HCT116 (cell line): ENCODE measurements around the gene ANTXR2. TPM values are rescaled to one million over a fixed set of nuclear protein-coding genes. Genes with fewer than 3 reads are reported as not detected.

ENCODE experiments used
- ATAC-seq: fragments of 200-7000 bp; cut with Tn5 transposase; 2 replicates; pipeline ENCODE4 v1.9.1; 2020; ENCODE audit warnings: mild to moderate bottlenecking, moderate library complexity
- BruUV-seq: library from RNA; stranded (reverse); fragments of 400-500 nt; replicated peaks from 2 replicates; lab custom pipeline; 2021; lab: Mats Ljungman, UMichigan
- CTCF ChIA-PET: fragments of 300-600 bp; sonication (Branson Sonifier 250); formaldehyde crosslinking; loops from one replicate; lab custom pipeline; 2021; ENCODE audit warnings: antibody characterized with exemption; lab: Charles Lee
- POLR2A ChIA-PET: fragments of 300-600, 350-600 bp; sonication (Branson Sonifier 250); formaldehyde crosslinking; loops from one replicate; lab custom pipeline; 2021; ENCODE audit warnings: antibody characterized with exemption; lab: Charles Lee
- RAD21 ChIA-PET, 2 experiments: fragments of 300-600 bp; sonication (Branson Sonifier 250); formaldehyde crosslinking; loops; one replicate each; lab custom pipeline; 2023; ENCODE audit warnings: low total read pairs in 2 of 2; ENCODE audit not compliant: uncharacterized antibody in 2 of 2, unreplicated experiment in 2 of 2, low non-redundant PET in 1 of 2; lab: Charles Lee
- DNase-seq: peaks from one replicate; pipeline ENCODE4 v3.0.0-alpha.2; 2010; ENCODE audit warnings: low read depth, low spot score
- H2AFZ ChIP-seq: fragments of 200-600 bp; shearing (Covaris generic), sonication (generic); 2 replicates; pipeline ENCODE4 v1.6.1; 2017; ENCODE audit warnings: low read depth, mixed run types, mixed read lengths, antibody characterized with exemption, low read length; ENCODE audit not compliant: poor library complexity, severe bottlenecking
- H3K27ac ChIP-seq: 2 replicates; pipeline ENCODE4 v1.5.1; 2012; ENCODE audit warnings: low read depth, low read length
- H3K27me3 ChIP-seq: fragments of 200-600 bp; sonication (generic); 2 replicates; pipeline ENCODE4 v1.6.1; 2016; ENCODE audit warnings: mixed run types, low read length, mixed read lengths; ENCODE audit not compliant: insufficient read depth
- H3K36me3 ChIP-seq, 2 experiments: fragments of 200-500 bp in 1 of 2; fragments of 200-600 bp in 1 of 2; sonication (Bioruptor generic) in 1 of 2; sonication (generic) in 1 of 2; 2 replicates each; pipeline versions ENCODE4 v1.5.1 to v1.6.1; 2014 to 2016; ENCODE audit warnings: low read length in 2 of 2, inconsistent platforms in 1 of 2, mixed read lengths in 1 of 2, mixed run types in 1 of 2; ENCODE audit not compliant: insufficient read depth in 2 of 2, control insufficient read depth in 1 of 2
- H3K4me1 ChIP-seq, 2 experiments: fragments of 200-600 bp in 1 of 2; sonication (generic) in 1 of 2; 2 replicates each; pipeline versions ENCODE4 v1.5.1 to v1.6.1; 2012 to 2017; ENCODE audit warnings: low read length in 2 of 2, inconsistent platforms in 1 of 2, mild to moderate bottlenecking in 1 of 2, mixed read lengths in 1 of 2, mixed run types in 1 of 2, moderate library complexity in 1 of 2; ENCODE audit not compliant: insufficient read depth in 2 of 2, control insufficient read depth in 1 of 2
- H3K4me2 ChIP-seq: fragments of 200-600 bp; sonication (generic); 2 replicates; pipeline ENCODE4 v1.6.1; 2017; ENCODE audit warnings: mixed run types, low read length, mixed read lengths
- H3K4me3 ChIP-seq, 2 experiments: fragments of 200-600 bp in 1 of 2; sonication (generic) in 1 of 2; replicated peaks in 1 of 2; 2 replicates each; pipeline ENCODE4 v1.5.1; 2011 to 2016; ENCODE audit warnings: low read length in 2 of 2, control low read depth in 1 of 2, low read depth in 1 of 2, mild to moderate bottlenecking in 1 of 2, mixed read lengths in 1 of 2, mixed run types in 1 of 2
- H3K79me2 ChIP-seq: fragments of 200-600 bp; sonication (generic); 2 replicates; pipeline ENCODE4 v1.6.1; 2017; ENCODE audit warnings: mild to moderate bottlenecking, mixed run types, low read length, moderate library complexity, mixed read lengths; ENCODE audit not compliant: insufficient read depth
- H3K9ac ChIP-seq: fragments of 200-600 bp; sonication (generic); 2 replicates; pipeline ENCODE4 v1.6.1; 2016; ENCODE audit warnings: low read length, mixed read lengths
- H3K9me2 ChIP-seq: fragments of 200-600 bp; sonication (generic), shearing (Covaris generic); 2 replicates; pipeline ENCODE4 v1.6.1; 2017; ENCODE audit warnings: mixed run types, mild to moderate bottlenecking, moderate library complexity; ENCODE audit not compliant: insufficient read depth
- H3K9me3 ChIP-seq, 2 experiments: fragments of 200-500 bp in 1 of 2; fragments of 200-600 bp in 1 of 2; sonication (Bioruptor generic) in 1 of 2; sonication (generic) in 1 of 2; 2 replicates each; pipeline ENCODE4 v1.6.1; 2014 to 2017; ENCODE audit warnings: low read length in 2 of 2, mixed read lengths in 2 of 2, inconsistent platforms in 1 of 2, low read depth in 1 of 2, mild to moderate bottlenecking in 1 of 2, mixed run types in 1 of 2, moderate library complexity in 1 of 2; ENCODE audit not compliant: control insufficient read depth in 1 of 2, insufficient read depth in 1 of 2
- H4K20me1 ChIP-seq: fragments of 200-600 bp; sonication (generic), shearing (Covaris generic); 2 replicates; pipeline ENCODE4 v1.6.1; 2017; ENCODE audit warnings: mixed run types, mild to moderate bottlenecking, moderate library complexity; ENCODE audit not compliant: insufficient read depth
- CEBPB ChIP-seq: IDR thresholded peaks from 2 replicates; pipeline ENCODE4 v1.6.1; 2012; ENCODE audit warnings: low read depth
- EZH2phosphoT487 ChIP-seq: fragments of 200-600 bp; IDR thresholded peaks from 2 replicates; pipeline ENCODE4 v1.6.1; 2018; ENCODE audit warnings: antibody characterized with exemption, borderline replicate concordance
- FOSL1 ChIP-seq: IDR thresholded peaks from 2 replicates; pipeline ENCODE4 v1.6.1; 2012; ENCODE audit warnings: low read depth
- POLR2A ChIP-seq: IDR thresholded peaks from 2 replicates; pipeline ENCODE4 v1.7.0; 2011; ENCODE audit warnings: borderline replicate concordance; ENCODE audit not compliant: insufficient read depth, insufficient read length; ENCODE audit errors: extremely low read depth
- POLR2AphosphoS5 ChIP-seq: IDR thresholded peaks from 2 replicates; pipeline ENCODE4 v1.6.1; 2011; ENCODE audit warnings: mild to moderate bottlenecking, low read depth, low read length, moderate library complexity
- SRF ChIP-seq: IDR thresholded peaks from 2 replicates; pipeline ENCODE4 v1.6.1; 2012; ENCODE audit warnings: low read depth
- ZFX ChIP-seq: fragments of 450-650 bp; IDR thresholded peaks from 2 replicates; pipeline ENCODE4 v1.6.1; 2017
- intact Hi-C: fragments of 100-400 bp; cut with micrococcal nuclease; formaldehyde crosslinking; loops from 2 replicates; pipeline ENCODE4 v1.10.0; 2022
- total RNA-seq: library from RNA; stranded (reverse); gene quantifications from one replicate; pipeline ENCODE4 v1.2.1, GENCODE V29; 2021; ENCODE audit not compliant: unreplicated experiment
- TF ChIP-seq, protein P1 (sequence below): IDR thresholded peaks from 2 replicates; pipeline ENCODE4 v1.6.1; 2011; ENCODE audit warnings: mild to moderate bottlenecking, low read length, moderate library complexity; ENCODE audit not compliant: insufficient replicate concordance; ENCODE audit errors: extremely low read depth
- TF ChIP-seq, protein P2 (sequence below): IDR thresholded peaks from 2 replicates; pipeline ENCODE4 v1.6.1; 2012; ENCODE audit warnings: low read depth
- TF ChIP-seq, protein P3 (sequence below), 3 experiments: fragments of 200-600 bp in 1 of 3; sonication (generic) in 1 of 3; IDR thresholded peaks in 2 of 3; conservative IDR thresholded peaks in 1 of 3; 2 replicates each; pipeline ENCODE4 v1.5.1; 2012 to 2017; ENCODE audit warnings: low read depth in 2 of 3, low read length in 2 of 3, antibody characterized with exemption in 1 of 3, borderline replicate concordance in 1 of 3, control low read depth in 1 of 3, mild to moderate bottlenecking in 1 of 3, mixed read lengths in 1 of 3, mixed run types in 1 of 3, moderate library complexity in 1 of 3; ENCODE audit not compliant: insufficient read depth in 1 of 3

The ANTXR2 gene
- total RNA-seq, 1 experiment from 2014 or later, result 6.3 TPM

DNA sequence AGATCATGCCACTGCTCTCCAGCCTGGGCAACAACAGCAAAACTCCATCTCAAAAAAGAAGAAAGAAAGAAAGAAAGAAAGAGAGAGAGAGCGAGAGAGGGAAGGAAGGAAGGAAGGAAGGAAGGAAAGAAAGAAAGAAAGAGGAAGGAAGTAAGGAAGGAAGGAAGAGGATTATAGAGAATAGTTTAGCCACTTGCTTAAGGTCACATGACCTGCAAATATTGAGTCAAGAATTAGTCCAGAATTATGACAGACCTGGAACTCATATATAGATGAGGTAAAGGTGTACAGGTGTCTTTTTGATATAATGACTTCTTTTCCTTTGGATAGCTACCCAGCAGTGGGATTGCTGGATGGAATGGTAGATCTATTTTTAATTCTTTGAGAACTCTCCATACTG is 25.6 kb upstream of the ANTXR2 start:
- ChIA-PET CTCF (no interaction called here), RAD21 (no interaction called here)
- no peak overlapping the region for H3K4me2 ChIP-seq
- H4K20me1 ChIP-seq, result no peaks in the 10 kb centered on the region
- no TSS peak for BruUV-seq
- no peak overlapping the region for H3K9ac ChIP-seq
- no peak overlapping the region for H2AFZ ChIP-seq
- no peaks in the 10 kb centered on the region for H3K36me3 ChIP-seq
- TF ChIP-seq, protein P1, sequence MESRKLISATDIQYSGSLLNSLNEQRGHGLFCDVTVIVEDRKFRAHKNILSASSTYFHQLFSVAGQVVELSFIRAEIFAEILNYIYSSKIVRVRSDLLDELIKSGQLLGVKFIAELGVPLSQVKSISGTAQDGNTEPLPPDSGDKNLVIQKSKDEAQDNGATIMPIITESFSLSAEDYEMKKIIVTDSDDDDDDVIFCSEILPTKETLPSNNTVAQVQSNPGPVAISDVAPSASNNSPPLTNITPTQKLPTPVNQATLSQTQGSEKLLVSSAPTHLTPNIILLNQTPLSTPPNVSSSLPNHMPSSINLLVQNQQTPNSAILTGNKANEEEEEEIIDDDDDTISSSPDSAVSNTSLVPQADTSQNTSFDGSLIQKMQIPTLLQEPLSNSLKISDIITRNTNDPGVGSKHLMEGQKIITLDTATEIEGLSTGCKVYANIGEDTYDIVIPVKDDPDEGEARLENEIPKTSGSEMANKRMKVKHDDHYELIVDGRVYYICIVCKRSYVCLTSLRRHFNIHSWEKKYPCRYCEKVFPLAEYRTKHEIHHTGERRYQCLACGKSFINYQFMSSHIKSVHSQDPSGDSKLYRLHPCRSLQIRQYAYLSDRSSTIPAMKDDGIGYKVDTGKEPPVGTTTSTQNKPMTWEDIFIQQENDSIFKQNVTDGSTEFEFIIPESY, result no peak
- no peak for TF ChIP-seq SRF
- TF ChIP-seq FOSL1, result no peak
- TF ChIP-seq, protein P2, sequence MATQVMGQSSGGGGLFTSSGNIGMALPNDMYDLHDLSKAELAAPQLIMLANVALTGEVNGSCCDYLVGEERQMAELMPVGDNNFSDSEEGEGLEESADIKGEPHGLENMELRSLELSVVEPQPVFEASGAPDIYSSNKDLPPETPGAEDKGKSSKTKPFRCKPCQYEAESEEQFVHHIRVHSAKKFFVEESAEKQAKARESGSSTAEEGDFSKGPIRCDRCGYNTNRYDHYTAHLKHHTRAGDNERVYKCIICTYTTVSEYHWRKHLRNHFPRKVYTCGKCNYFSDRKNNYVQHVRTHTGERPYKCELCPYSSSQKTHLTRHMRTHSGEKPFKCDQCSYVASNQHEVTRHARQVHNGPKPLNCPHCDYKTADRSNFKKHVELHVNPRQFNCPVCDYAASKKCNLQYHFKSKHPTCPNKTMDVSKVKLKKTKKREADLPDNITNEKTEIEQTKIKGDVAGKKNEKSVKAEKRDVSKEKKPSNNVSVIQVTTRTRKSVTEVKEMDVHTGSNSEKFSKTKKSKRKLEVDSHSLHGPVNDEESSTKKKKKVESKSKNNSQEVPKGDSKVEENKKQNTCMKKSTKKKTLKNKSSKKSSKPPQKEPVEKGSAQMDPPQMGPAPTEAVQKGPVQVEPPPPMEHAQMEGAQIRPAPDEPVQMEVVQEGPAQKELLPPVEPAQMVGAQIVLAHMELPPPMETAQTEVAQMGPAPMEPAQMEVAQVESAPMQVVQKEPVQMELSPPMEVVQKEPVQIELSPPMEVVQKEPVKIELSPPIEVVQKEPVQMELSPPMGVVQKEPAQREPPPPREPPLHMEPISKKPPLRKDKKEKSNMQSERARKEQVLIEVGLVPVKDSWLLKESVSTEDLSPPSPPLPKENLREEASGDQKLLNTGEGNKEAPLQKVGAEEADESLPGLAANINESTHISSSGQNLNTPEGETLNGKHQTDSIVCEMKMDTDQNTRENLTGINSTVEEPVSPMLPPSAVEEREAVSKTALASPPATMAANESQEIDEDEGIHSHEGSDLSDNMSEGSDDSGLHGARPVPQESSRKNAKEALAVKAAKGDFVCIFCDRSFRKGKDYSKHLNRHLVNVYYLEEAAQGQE, result no peak
- TF ChIP-seq EZH2phosphoT487, result no peak
- TF ChIP-seq ZFX, result no peak
- TF ChIP-seq POLR2AphosphoS5, result no peak
- TF ChIP-seq POLR2A, result no peak
- no peak for TF ChIP-seq CEBPB
- TF ChIP-seq, protein P3, sequence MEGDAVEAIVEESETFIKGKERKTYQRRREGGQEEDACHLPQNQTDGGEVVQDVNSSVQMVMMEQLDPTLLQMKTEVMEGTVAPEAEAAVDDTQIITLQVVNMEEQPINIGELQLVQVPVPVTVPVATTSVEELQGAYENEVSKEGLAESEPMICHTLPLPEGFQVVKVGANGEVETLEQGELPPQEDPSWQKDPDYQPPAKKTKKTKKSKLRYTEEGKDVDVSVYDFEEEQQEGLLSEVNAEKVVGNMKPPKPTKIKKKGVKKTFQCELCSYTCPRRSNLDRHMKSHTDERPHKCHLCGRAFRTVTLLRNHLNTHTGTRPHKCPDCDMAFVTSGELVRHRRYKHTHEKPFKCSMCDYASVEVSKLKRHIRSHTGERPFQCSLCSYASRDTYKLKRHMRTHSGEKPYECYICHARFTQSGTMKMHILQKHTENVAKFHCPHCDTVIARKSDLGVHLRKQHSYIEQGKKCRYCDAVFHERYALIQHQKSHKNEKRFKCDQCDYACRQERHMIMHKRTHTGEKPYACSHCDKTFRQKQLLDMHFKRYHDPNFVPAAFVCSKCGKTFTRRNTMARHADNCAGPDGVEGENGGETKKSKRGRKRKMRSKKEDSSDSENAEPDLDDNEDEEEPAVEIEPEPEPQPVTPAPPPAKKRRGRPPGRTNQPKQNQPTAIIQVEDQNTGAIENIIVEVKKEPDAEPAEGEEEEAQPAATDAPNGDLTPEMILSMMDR (IDR thresholded peaks at IDR 0.05 in 2 of 3, conservative IDR thresholded peaks at IDR 0.05 in 1 of 3; ENCODE audit: borderline replicate concordance in 1 of 3, insufficient read depth in 1 of 3, low read depth in 2 of 3, low read length in 2 of 3), result no peak
- TF ChIP-seq, all 23 proteins: peak for 0
- DNase-seq (no peak), ATAC-seq (no peak)
- intact Hi-C loops, result no loop called here
- Histone ChIP-seq H3K4me1 (no peaks in the 10 kb centered on the region; a peak in 1 of 4 replicates), H3K9me3 (no peaks in the 10 kb centered on the region), H3K4me3 (no peak overlapping the region), H3K79me2 (no peaks in the 10 kb centered on the region), H3K9me2 (no peaks in the 10 kb centered on the region), H3K27ac (no peak overlapping the region), H3K27me3 (no peaks in the 10 kb centered on the region)
- POLR2A ChIA-PET, result interaction anchor here (0.7 kb wide), 1 partner anchor 453 kb away, joined by 3 read pairs; no protein-coding TSS in a partner anchor
